ENCODE measurements around the gene RAD50. TPM values are rescaled to one million over a fixed set of nuclear protein-coding genes. Genes with fewer than 3 reads are reported as not detected.

The RAD50 gene
- total RNA-seq, 4 donors from 2014 or later, result 34.1 to 40.1 (median 37.5) TPM

- WGBS, 2 donors, result 93 to 100% methylated on average over 2 of the region's 2 CpGs
- intact Hi-C loops (cut with DNase I), result no loop called here
Measured at GRCh38 chr5:132647473-132647872, 90.7 kb downstream of the RAD50 start.

GRCh38 chr5:132648355-132648754 is 91.6 kb downstream of the RAD50 start:
- no peaks in the 10 kb centered on the region for H3K9me3 ChIP-seq
- no peak for TF ChIP-seq POLR2A (IDR thresholded peaks at IDR 0.05)
- no peak for TF ChIP-seq CTCF (IDR thresholded peaks at IDR 0.05)
- intact Hi-C loops (cut with DNase I), result no loop called here
- H3K36me3 ChIP-seq, result peaks cover under 1 to 1% of the 10 kb centered on the region in 2 donors
- no peaks in the 10 kb centered on the region for H3K4me1 ChIP-seq
- DNase-seq, result no peak
- H3K4me3 ChIP-seq (replicated peaks in 1 of 3), result no peak overlapping the region
- H3K27ac ChIP-seq, result no peak overlapping the region
- H3K27me3 ChIP-seq, result no peaks in the 10 kb centered on the region
- 96 to 99% methylated on average over 1 of the region's 1 CpG for WGBS, 2 donors

More at GRCh38 chr5:132647473-132647872, 90.7 kb downstream of the RAD50 start:
- Histone ChIP-seq H3K4me1 (no peaks in the 10 kb centered on the region), H3K4me3 (replicated peaks in 1 of 3) (no peak overlapping the region), H3K27me3 (no peaks in the 10 kb centered on the region), H3K36me3 (peaks cover 7 to 9% of the 10 kb centered on the region in 2 donors), H3K27ac (no peak overlapping the region), H3K9me3 (no peaks in the 10 kb centered on the region)
- TF ChIP-seq POLR2A (IDR thresholded peaks at IDR 0.05), result no peak
- TF ChIP-seq CTCF (IDR thresholded peaks at IDR 0.05), result no peak
- DNase-seq, result no peak

- Histone ChIP-seq H3K4me1 (peaks cover 4 to 11% of the 10 kb centered on the region in 2 donors), H3K27ac (no peak overlapping the region), H3K9me3 (no peaks in the 10 kb centered on the region), H3K27me3 (no peaks in the 10 kb centered on the region), H3K36me3 (no peaks in the 10 kb centered on the region), H3K4me3 (replicated peaks in 1 of 3) (no peak overlapping the region)
- 90 to 92% methylated on average over 4 of the region's 4 CpGs for WGBS, 2 donors
- TF ChIP-seq CTCF (IDR thresholded peaks at IDR 0.05) (no peak), POLR2A (IDR thresholded peaks at IDR 0.05) (no peak)
- intact Hi-C loops (cut with DNase I), result no loop called here
- no peak for DNase-seq
Measured at GRCh38 chr5:132651838-132652469, 95.2 kb downstream of the RAD50 start.

GRCh38 chr5:132653716-132654115 is 96.9 kb downstream of the RAD50 start:
- no peak for DNase-seq
- no peak for TF ChIP-seq CTCF (IDR thresholded peaks at IDR 0.05)
- TF ChIP-seq POLR2A (IDR thresholded peaks at IDR 0.05), result no peak
- Histone ChIP-seq H3K4me1 (peaks cover 4 to 11% of the 10 kb centered on the region in 2 donors), H3K36me3 (no peaks in the 10 kb centered on the region), H3K27ac (no peak overlapping the region), H3K9me3 (no peaks in the 10 kb centered on the region), H3K4me3 (replicated peaks in 1 of 3) (no peak overlapping the region), H3K27me3 (no peaks in the 10 kb centered on the region)
- intact Hi-C loops (cut with DNase I), result no loop called here
- WGBS, 2 donors, result 34 to 38% methylated on average over 7 of the region's 7 CpGs
